ENCODE measurements around the gene NEGR1.

The NEGR1 gene

GRCh38 chr1:71645015-71645414 lies 637.3 kb downstream of the NEGR1 start:
- no peak overlapping the region for H3K4me3 ChIP-seq (ENCODE audit: low read length)
- DNase-seq (ENCODE audit: low read depth), result no peak
- TF ChIP-seq CTCF (IDR thresholded peaks at IDR 0.05; ENCODE audit: insufficient read depth, low read depth, low read length, missing control alignments), result no peak

- no peak for DNase-seq (ENCODE audit: low read depth)
- H3K4me3 ChIP-seq (ENCODE audit: low read length), result no peak overlapping the region
- TF ChIP-seq CTCF (IDR thresholded peaks at IDR 0.05; ENCODE audit: insufficient read depth, low read depth, low read length, missing control alignments), result no peak
Measured at GRCh38 chr1:71641903-71642302, 640.4 kb downstream of the NEGR1 start.

GRCh38 chr1:71640998-71641397 lies 641.3 kb downstream of the NEGR1 start:
- no peak overlapping the region for H3K4me3 ChIP-seq (ENCODE audit: low read length)
- no peak for TF ChIP-seq CTCF (IDR thresholded peaks at IDR 0.05; ENCODE audit: insufficient read depth, low read depth, low read length, missing control alignments)
- DNase-seq (ENCODE audit: low read depth), result no peak

- no peak for DNase-seq (ENCODE audit: low read depth)
- no peak for TF ChIP-seq CTCF (IDR thresholded peaks at IDR 0.05; ENCODE audit: insufficient read depth, low read depth, low read length, missing control alignments)
- H3K4me3 ChIP-seq (ENCODE audit: low read length), result no peak overlapping the region
Measured at GRCh38 chr1:71640116-71640515, 642.2 kb downstream of the NEGR1 start.

- no peak for TF ChIP-seq CTCF (IDR thresholded peaks at IDR 0.05; ENCODE audit: insufficient read depth, low read depth, low read length, missing control alignments)
- no peak overlapping the region for H3K4me3 ChIP-seq (ENCODE audit: low read length)
- DNase-seq (ENCODE audit: low read depth), result peak; percentile 38
Measured at GRCh38 chr1:71638081-71638766, 644.1 kb downstream of the NEGR1 start.

GRCh38 chr1:71635568-71635967 lies 646.8 kb downstream of the NEGR1 start:
- DNase-seq (ENCODE audit: low read depth), result no peak
- H3K4me3 ChIP-seq (ENCODE audit: low read length), result no peak overlapping the region
- TF ChIP-seq CTCF (IDR thresholded peaks at IDR 0.05; ENCODE audit: insufficient read depth, low read depth, low read length, missing control alignments), result no peak

- no peak overlapping the region for H3K4me3 ChIP-seq (ENCODE audit: low read length)
- no peak for TF ChIP-seq CTCF (IDR thresholded peaks at IDR 0.05; ENCODE audit: insufficient read depth, low read depth, low read length, missing control alignments)
- DNase-seq (ENCODE audit: low read depth), result no peak
Measured at GRCh38 chr1:71634159-71634558, 648.2 kb downstream of the NEGR1 start.
